ENCODE results near the gene PRPF38A.
"Not testable (repeated sequence)": the region's sequence is repeated elsewhere in the genome, so short reads cannot be mapped to it uniquely, and the experiment has no call there.

Gene PRPF38A, protein sequence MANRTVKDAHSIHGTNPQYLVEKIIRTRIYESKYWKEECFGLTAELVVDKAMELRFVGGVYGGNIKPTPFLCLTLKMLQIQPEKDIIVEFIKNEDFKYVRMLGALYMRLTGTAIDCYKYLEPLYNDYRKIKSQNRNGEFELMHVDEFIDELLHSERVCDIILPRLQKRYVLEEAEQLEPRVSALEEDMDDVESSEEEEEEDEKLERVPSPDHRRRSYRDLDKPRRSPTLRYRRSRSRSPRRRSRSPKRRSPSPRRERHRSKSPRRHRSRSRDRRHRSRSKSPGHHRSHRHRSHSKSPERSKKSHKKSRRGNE

DNA sequence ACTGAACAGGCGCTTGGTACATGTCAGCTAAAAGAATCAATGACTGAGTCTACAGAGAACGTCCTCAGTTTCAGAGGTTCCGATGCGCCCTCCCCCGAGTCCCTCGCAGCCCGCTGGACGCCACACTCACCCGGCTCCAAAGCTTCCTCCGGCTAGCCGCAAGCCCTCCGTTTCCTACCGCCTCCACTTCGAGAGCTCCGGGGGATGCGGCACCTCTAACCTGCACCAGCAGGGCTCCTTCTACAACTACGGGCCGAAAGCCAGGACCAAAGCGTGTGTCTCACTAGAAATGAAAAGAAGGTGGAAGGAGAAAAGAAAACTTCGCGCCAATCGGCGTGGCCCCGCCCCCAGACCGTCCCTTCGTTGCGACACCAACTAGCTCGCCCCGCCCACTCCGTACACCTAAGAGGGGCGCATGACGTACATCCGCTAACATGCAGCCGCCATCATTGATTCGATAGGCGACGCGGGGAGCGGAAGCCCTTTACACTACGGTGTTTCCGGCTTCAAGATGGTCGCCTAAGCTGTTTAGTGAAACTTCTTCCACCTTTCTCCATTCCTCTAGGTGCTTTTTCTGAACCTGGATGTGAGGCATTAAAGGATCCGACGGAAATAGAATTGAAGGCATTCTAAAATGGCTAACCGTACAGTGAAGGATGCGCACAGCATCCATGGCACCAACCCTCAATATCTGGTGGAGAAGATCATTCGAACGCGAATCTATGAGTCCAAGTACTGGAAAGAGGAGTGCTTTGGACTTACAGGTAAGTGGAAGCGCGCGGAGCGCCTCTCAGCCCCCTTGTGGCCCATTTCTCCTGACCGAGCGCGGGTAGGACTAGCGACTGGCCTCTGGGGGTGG lies at the start of gene PRPF38A, which contains the start of gene ORC1:
Gene PRPF38A, plus strand, starts transcription at position 487 of the 859 bp plus-strand sequence. Its CDS starts 148 bp downstream, at position 635.
Gene ORC1, minus strand, starts transcription at position 308 of the 859 bp plus-strand sequence. CDS start 2,200 bp downstream, outside the sequence.
- DNase-seq (ENCODE audit: extremely low read depth in 1 of 2, low read depth in 1 of 2), result peak; percentile 94 to 97

GRCh38 chr1:52355436-52355835 lies 49.0 kb upstream of the PRPF38A start:
- DNase-seq (ENCODE audit: extremely low read depth in 1 of 2, low read depth in 1 of 2), result no peak

DNA sequence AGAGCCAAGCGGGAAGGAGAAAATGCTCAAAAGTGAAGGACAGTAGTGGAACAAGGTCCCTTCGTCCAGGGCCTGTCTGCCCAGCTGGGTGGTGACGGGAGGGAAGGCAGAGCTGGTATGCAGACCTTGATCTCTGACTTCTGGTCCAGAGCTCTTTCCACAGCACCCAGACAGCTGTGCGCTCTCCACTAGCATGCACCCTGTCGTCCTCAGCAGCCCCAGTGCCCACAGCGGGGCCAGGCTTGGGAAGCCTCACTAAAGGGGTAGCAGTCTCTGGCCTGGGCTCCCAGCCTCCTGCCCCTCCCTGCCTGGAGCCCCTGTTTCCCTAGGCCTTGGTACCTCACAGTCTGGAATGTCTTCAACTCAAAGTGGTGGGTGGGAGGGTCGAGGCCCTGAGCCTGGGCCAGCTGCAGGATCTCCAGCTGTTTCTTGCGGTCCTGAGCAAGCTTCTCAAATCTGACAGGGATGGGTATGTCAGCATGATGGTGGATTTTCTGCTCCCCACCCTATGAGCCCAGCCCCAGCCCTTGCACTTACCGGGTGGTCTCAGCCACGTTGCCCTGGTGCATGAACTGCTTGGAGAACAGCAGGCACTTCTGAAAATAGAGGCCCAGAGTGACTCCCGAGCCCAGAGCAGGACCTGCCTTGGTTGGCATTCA lies 48.4 kb upstream of the PRPF38A start:
- no peak for DNase-seq (ENCODE audit: extremely low read depth in 1 of 2, low read depth in 1 of 2)

DNA sequence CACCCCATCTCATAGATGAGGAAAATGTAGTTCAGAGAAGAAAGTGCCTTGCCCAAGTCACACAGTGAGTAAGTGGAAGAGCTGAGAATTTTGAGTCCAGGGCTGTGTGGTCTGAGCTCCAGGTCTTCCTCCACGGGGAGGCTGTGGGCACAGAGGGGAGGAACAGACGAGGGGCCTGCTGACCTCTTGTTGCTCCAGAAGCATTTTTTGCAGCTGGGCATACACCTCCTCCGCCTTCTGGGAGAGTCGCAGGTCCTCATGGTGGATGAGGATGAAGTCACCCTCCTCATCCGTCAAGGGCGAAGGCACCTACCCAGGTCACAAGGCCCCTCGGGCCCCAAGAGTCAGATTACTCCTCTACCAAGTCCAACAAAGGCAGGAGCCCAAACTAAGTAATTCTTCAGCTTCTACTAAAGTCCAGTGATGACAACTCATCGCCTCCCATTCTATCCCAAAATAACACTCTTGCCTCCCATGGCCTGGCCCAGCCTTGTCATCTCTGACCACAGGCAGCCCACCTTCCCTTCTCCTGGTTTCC lies 47.5 kb upstream of the PRPF38A start:
- no peak for DNase-seq (ENCODE audit: extremely low read depth in 1 of 2, low read depth in 1 of 2)

- no peak for DNase-seq (ENCODE audit: extremely low read depth in 1 of 2, low read depth in 1 of 2)
Observed at GRCh38 chr1:52357397-52357796, 47.0 kb upstream of the PRPF38A start.

DNA sequence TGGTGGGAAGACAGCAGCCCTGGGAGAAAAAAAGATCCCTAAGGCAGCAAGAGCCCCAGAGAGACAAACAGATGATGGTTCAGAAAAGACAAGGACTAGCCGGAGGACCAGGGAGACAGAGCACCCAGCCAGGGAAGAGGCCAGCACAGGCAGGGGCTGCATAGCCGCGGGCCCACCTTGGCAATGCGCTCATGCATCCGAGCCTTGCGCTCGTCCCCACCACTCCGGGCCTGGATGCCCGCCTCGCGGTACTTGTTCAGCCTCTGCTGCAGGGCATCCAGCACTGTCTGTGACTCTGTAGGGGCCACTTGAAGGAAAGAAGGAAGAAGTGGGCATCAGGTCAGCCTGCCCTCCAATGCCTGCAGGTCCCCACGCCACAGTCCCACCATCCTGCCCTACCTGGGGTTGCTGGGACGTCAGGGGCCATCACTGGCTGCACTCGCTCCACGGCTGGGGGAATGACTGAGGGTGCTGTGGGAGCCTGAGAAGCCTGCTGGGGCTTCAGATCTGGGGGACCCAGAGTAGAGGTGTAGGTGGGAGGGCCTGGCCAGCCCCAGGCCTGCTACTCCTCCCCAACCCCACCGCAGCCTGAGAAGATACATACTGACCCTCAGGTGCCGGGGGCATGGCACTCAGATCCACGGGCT lies 45.4 kb upstream of the PRPF38A start:
- no peak for DNase-seq (ENCODE audit: extremely low read depth in 1 of 2, low read depth in 1 of 2)

DNA sequence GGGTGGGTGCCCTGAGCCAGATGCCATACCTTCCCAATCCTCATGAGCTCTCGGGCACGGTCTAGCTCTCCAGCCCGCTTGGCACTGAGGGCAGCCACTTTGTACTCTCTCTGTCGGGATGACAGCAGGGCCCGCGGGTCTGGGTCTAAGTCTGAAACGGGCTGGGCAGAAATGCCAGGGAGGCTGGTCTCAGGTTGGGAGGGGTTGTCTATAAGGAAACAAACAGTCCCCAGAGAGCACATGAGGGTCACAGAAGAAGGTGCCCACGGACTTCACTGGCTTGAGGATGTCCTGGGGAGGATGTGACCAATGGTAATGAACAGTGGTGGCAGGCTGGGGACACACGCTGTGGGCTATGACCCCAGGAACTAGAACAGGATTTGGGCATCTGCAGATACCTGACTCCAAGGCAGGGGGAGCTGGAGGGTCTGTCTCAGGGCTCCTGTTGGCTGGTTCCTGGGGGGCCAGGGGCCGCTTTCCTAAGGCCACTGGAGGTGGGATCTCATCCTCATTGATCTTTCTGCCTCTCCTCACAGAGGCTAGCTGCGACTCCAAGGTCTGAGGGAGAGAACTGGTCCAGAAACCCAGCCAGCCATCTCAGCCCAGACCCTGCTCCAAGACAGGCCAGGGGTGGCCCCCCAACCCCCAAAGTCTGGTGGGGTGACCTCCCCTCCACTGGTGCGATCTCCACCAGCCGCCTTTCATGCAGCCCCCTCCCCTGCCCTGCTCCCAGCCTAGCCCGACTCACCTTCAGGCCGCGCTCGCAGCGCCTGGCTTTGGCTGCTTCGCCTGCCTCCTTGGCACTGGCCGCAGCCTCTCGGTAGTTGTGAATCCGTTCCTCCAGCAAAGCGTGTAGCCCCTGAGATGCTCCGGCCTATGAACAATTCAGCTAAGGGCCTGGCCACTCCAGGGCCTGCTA lies 44.5 kb upstream of the PRPF38A start:
- no peak for DNase-seq (ENCODE audit: extremely low read depth in 1 of 2, low read depth in 1 of 2)

DNA sequence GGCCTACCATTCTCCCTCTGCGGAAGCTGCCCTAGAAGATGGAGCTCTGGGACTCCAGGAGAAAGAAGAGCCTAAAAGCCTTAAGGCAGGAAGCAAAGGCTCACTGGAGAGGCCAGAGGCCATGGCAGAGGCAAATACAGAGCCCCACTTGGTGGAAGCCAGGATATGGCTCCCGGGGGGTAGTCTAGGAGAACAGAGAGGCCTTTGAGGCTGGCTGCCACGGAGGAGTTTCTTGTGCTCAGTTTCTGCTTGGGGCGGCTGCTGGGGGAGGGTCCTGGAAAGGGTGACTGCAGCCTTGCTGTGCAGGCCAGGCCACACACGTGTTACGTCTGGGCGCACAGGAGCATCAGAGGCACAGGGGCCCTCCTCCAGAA lies 43.8 kb upstream of the PRPF38A start:
- no peak for DNase-seq (ENCODE audit: extremely low read depth in 1 of 2, low read depth in 1 of 2)

- no peak for DNase-seq (ENCODE audit: extremely low read depth in 1 of 2, low read depth in 1 of 2)
Observed at GRCh38 chr1:52364235-52364839, 40.1 kb upstream of the PRPF38A start.

DNA sequence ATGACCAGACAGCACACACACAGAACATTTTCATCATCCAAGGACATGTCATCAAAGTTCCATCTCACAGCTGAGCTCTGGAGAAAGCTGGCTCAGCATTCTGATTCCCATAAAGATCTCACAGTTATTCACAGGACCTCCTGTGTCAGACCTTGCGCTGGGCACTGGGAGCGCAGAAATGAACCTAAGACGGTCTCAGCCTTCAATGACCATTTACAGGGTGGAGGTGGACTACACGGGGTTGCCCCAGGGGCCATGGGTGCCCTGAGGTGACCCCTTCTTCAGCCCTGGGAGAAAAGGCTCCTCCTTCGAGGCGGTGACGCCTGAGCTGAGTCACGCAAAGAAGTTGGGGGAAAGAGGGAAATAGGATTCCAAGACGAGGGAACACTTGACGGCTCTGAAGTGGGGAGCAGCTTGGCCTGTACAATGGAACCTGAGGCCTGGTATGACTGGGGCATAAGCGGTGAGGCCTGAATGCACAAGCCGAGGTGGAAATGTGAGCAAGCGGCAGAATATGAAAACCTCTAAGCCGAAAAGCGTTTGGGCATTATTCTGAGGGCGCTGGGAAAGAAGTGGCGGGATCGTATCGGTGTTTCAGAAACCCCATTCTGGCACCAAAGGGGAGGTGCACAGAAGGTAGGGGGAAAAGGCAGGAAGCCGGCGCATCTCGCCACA lies 39.2 kb upstream of the PRPF38A start:
- DNase-seq (ENCODE audit: extremely low read depth in 1 of 2, low read depth in 1 of 2), result no peak

DNA sequence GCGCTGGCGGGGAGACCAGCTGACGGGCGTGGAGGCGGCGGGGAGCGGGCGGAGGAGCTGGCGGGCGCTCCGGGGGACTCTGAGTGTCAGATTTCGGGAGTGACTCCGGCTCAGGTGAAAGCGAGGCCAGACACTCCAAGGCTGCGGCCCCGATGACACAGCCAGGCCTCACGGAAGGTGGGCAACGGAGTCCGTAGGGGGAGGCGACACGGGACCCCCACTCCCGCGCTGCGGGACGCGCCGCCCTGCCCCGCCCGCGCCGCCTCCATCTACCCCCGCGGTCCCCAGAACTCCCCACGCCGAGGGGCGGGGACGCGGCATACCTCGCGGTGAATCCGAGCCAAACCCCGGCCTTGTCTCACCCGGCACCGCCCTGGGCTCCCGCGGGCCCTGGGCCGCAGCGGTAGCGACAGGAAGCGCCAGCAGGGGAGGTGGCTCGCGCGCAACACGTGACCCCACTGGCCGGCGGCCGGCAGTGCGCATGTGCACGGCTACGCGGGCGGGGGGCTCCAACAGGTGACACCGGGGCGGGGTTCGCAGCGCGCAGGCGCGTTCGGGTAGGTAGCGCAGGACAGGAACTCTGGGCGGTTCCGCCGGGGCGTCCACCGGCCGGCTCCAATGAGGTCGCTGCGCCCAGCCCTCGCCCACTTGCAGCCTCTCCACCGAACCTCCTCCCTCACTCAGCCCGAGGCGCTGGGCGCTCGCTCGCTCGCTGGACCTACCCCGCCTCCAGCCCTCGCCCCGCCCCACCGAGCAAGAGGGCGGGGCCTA lies 38.5 kb upstream of the PRPF38A start, which contains the start of gene CC2D1B:
Gene CC2D1B, minus strand, starts transcription at position 460 of the 771 bp plus-strand sequence. CDS start 1,585 bp downstream, outside the sequence.
- DNase-seq (ENCODE audit: extremely low read depth in 1 of 2, low read depth in 1 of 2), result peak; percentile 96 to 99

DNA sequence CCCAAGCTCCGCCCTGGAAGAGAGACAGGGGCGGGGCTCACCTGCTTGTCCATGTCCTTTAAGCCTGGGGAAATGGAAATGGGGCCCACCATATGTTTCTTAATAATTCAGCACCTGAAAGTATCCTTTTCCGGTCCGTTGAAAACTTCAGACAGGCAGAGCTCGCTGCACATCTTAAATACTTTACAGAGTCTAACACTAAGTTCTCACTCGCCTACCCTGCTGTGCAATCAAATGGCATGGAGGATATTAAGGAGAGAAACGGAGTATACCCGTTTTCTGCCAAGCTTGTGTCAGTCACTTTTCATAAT lies 37.9 kb upstream of the PRPF38A start:
- DNase-seq (ENCODE audit: extremely low read depth in 1 of 2, low read depth in 1 of 2), result no peak

- no peak for DNase-seq (ENCODE audit: extremely low read depth in 1 of 2, low read depth in 1 of 2)
Observed at GRCh38 chr1:52367272-52367671, 37.1 kb upstream of the PRPF38A start.

GRCh38 chr1:52368383-52369172 lies 35.8 kb upstream of the PRPF38A start:
- DNase-seq (ENCODE audit: extremely low read depth in 1 of 2, low read depth in 1 of 2), result peak in 1 of 2 donors; percentile 43

DNA sequence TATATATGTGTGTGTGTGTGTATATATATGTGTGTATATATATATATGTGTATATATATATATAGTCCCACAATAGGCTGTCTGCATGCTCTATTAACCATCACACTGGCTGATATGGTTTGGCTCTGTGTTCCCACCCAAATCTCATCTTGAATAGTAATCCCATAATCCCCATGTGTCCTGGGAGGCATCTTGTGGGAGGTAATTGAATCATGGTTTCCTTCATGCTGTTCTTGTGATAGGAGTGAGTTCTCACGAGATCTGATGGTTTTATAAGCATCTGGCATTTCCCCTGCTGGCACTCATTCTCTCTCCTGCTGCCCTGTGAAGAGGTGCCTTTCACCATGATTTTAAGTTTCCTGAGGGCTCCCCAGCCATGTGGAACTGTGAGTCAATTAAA lies 34.6 kb upstream of the PRPF38A start:
- not testable (repeated sequence) for DNase-seq (ENCODE audit: extremely low read depth in 1 of 2, low read depth in 1 of 2)

DNA sequence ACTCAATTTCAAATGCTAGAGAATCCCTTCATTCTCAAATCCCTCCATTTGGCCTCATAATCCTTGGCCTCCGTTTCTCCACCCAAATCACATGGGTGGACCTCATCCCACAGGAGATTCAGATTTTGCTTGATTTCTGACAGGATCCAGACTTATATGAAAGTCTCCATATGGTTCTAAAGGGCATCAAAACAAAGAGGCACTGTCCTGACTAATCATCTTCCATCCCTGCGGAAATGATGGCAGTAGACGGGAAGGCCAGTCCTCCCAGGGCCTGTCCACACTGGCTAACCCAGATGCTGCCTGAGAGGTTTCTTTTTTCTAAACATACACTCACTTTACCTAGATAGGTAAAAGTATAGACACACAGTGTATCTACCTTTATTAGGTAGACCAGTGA lies 19.0 kb upstream of the PRPF38A start:
- DNase-seq (ENCODE audit: extremely low read depth in 1 of 2, low read depth in 1 of 2), result no peak

DNA sequence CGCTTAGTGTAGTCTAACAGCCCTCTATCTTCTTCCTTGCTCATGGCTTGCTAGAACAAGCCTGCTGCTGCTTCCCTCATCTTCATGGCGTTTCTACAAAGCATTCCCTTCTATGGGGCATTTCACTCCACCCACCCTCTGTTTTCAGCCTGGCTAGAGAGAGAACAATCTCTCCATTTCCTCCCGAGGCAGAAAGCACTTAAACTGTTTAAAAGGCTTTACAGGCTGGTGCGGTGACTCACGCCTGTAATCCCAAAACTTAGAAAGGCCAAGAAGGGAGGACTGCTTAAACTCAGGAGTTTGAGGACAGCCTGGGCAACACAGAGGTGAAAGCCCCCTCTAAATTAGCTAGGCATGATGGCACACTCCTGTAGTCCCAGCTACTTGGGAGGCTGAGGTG lies 17.9 kb upstream of the PRPF38A start:
- no peak for DNase-seq (ENCODE audit: extremely low read depth in 1 of 2, low read depth in 1 of 2)
